IPS-18c (cell line): ENCODE results near the gene SLC22A12.

Experiments
- H3K4me3 ChIP-seq: 2 replicates; pipeline ENCODE4 v1.7.0; 2013; ENCODE audit warnings: low read depth, mild to moderate bottlenecking, low read length, moderate library complexity; ENCODE audit not compliant: insufficient read depth
- H3K9me3 ChIP-seq: one replicate; pipeline ENCODE4 v1.6.1; 2013; ENCODE audit warnings: mild to moderate bottlenecking, low read length, moderate library complexity; ENCODE audit not compliant: control insufficient read depth, insufficient read depth

SLC22A12 gene

DNA sequence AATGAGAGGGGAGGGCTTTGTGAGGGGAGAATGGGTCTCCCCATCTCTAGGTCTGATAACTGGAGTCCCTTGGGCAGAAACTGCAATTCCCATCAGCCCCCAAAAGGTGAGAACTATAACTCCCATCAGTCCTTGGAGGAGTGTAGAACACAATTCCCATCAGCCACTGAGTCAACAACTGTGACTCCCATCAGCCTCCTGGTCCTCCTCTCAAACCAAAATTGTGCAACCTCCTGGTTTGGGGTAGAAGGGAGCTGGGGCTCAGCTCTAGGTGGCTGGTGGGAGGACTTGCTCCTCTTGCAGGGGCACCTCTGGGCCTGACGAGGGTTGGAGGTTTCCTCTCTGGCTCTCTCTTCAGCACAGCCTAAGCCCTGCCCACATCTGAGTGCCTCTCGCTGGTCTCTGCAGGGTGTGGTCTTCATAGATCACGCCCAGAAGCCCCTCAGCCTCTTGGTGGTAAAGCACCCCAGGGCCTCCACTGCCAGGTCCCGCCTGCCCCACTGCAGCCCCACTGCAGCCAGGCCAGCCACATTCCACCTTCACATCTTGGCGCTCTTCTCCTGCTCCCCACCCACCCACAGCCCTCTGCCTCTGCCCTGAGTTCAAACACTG is 18.5 kb downstream of the SLC22A12 start:
- H3K4me3 ChIP-seq = no peak overlapping the region

GRCh38 chr11:64610596-64610995 is 19.6 kb downstream of the SLC22A12 start:
- Histone ChIP-seq H3K9me3 (no peaks in the 10 kb centered on the region), H3K4me3 (no peak overlapping the region)

More for the DNA sequence above, 18.5 kb downstream of the SLC22A12 start:
- no peaks in the 10 kb centered on the region for H3K9me3 ChIP-seq

DNA sequence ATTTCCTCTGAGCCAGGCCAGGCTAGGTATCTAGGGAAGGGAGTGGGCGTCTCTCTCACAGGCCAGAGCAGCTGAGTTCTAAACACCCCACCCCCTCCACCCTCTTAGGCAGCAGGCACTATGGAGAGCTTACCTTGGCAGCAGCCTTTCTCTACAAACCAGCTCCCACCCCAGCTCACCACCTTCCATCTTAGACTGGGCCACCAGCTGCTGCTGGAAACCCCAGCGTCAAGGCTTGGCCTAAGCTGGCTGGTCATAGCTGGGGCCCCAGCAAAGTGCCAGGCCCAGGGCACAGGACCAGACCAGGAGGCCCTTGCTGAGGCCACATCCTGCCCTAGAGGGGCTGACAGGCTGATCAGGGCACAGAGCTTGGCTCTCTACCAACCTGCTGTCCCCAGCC is 20.2 kb downstream of the SLC22A12 start:
- Histone ChIP-seq H3K9me3 (no peaks in the 10 kb centered on the region), H3K4me3 (no peak overlapping the region)

DNA sequence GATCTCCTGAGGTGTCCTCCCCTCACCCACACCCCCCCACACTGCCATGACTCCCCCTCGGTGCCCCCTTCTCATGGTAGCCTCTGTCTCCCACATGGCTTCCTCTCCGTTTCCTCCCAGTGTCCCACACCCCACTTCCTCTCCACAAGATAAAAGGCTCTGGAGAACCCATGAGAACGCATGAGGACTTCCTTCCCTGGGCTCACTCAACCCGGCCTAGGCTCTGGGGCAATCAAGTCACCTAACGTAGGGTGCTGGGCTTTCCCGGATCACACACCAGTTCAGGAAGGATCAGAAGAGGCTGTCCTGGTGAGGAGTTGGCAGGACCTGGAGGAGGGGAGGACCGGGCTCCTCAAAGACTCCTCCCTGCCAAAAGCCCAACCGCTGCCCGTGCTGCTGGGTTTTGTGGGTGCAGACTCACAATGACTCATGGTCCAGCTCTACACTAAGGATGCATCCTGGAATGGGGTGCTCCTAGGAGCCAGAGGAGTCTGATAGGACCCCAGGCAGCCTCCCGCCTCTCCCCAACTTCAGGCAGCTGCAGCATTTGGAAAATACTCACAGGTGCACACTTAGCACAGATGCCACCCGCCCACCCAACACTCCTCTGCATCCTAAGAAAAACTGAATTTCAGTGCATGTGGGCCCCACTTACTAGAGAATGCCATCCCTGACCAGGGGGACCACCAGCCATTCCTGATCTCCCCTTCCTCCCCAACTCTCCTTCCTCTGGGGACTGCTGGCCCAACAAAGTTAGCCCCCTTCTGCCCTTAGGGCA is 21.0 kb downstream of the SLC22A12 start:
- no peaks in the 10 kb centered on the region for H3K9me3 ChIP-seq
- H3K4me3 ChIP-seq = no peak overlapping the region

GRCh38 chr11:64613648-64614047 is 22.6 kb downstream of the SLC22A12 start:
- no peak overlapping the region for H3K4me3 ChIP-seq
- H3K9me3 ChIP-seq = no peaks in the 10 kb centered on the region

GRCh38 chr11:64614917-64615316 is 23.9 kb downstream of the SLC22A12 start:
- Histone ChIP-seq H3K9me3 (no peaks in the 10 kb centered on the region), H3K4me3 (no peak overlapping the region)

DNA sequence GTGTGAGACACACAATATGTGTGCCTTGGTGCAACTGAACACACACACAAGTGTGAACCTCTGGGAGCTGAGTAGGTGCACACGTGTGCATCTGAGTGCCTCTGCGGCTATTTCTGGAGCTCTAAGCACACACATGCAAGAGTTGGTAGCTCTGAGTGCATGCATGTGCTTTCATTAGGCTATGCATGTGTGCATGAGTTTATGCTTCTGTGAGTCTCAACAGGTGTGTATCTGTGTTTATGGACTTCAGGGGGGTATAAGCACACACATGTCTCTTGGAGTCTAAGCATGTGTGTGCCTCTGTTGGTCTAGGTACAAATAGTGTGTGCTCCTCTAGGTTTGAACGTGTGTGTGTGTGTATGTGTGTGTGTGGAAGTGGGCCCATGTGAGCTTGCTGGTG is 25.8 kb downstream of the SLC22A12 start:
- Histone ChIP-seq H3K9me3 (no peaks in the 10 kb centered on the region), H3K4me3 (no peak overlapping the region)

GRCh38 chr11:64619196-64619595 is 28.2 kb downstream of the SLC22A12 start:
- no peak overlapping the region for H3K4me3 ChIP-seq

GRCh38 chr11:64619811-64620380 is 28.9 kb downstream of the SLC22A12 start:
- Histone ChIP-seq H3K4me3 (no peak overlapping the region), H3K9me3 (no peaks in the 10 kb centered on the region)

More at GRCh38 chr11:64619196-64619595, 28.2 kb downstream of the SLC22A12 start:
- H3K9me3 ChIP-seq = no peaks in the 10 kb centered on the region

DNA sequence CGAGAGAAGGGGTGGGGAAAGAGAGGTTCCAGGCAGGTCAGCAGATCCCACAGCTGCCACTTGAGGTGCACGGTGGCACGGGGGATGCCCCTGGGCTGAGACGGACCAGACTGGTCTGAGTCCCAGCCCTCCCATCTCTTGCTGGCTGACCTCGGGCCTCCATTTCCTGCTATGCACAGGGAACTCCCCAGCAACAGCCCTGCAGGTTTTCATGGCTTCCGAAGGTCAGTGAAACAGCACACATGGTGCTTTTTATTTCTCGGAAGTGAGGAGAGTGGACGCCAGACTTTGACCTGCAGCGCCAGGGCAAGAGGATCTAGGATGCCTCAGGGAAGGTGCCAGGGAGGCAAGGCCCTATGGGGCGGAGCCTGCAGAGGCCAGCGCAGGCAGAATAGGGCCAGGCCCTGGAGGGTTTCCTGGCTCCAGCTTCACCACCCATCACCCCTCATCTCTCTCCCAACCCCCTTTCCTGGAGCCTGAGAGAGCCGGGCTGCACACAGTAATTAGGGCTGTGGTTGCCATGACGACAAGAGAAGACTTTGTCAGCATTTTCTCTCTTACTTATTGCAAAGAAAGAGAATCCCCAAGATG is 29.5 kb downstream of the SLC22A12 start:
- Histone ChIP-seq H3K9me3 (no peaks in the 10 kb centered on the region), H3K4me3 (no peak overlapping the region)

DNA sequence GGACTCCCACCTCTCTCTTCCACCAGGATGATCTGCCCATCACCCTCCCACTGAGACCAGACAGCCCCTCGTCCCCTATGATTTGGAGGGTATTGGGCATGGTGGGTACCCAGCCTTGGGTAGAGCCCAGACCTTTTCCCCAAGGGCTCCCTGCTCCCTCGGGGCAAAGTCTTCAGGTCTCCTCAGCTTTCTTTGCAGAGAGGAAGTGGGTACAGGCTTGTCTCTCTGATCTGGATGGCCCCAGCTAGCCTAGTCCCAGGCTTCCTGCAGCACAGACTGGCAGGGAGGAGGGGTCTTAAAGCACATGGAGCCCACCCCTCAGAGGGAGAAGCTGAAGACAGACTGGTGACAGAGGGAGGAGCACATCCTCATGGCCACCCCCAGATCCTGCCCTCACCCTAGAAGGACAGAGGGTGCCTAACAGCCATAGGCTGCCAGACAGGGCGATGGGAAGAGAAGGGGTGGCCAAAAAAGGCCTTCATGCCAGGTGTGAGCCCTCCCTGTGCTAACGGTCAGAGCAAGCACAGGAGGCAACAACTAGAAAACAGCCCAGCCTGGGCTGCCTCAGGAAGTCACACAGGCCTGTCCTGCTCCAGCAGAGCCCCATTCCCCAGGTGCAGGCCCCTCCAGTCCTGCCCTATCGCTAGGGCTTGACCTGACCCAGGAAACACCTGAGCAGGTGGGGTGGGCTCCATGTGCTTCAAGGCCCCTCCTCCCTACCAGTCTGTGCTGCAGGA is 30.4 kb downstream of the SLC22A12 start:
- no peaks in the 10 kb centered on the region for H3K9me3 ChIP-seq
- no peak overlapping the region for H3K4me3 ChIP-seq

DNA sequence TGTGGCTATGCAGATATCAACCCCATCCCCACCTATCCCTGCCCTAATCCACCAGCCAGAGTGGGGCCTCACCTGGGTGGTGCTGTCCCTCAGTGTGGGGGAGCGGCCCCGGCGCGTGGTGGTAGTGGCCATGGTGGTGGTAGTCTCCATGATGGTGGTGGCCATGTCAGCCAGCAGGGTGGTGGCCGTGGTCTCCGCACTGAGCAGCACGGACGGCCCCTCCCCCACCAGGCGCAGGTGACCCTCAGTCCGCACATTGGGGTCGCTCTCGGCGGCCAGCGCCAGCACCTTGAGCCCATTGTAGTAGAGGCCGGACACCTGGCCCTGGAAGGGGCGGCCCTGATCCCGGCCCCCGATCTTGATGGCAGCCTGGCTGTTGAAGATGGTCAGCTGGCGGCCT is 31.7 kb downstream of the SLC22A12 start:
- H3K9me3 ChIP-seq = no peaks in the 10 kb centered on the region

GRCh38 chr11:64624883-64625481 is 34.0 kb downstream of the SLC22A12 start:
- Histone ChIP-seq H3K4me3 (no peak overlapping the region), H3K9me3 (no peaks in the 10 kb centered on the region)

More for the DNA sequence above, 31.7 kb downstream of the SLC22A12 start:
- no peak overlapping the region for H3K4me3 ChIP-seq

DNA sequence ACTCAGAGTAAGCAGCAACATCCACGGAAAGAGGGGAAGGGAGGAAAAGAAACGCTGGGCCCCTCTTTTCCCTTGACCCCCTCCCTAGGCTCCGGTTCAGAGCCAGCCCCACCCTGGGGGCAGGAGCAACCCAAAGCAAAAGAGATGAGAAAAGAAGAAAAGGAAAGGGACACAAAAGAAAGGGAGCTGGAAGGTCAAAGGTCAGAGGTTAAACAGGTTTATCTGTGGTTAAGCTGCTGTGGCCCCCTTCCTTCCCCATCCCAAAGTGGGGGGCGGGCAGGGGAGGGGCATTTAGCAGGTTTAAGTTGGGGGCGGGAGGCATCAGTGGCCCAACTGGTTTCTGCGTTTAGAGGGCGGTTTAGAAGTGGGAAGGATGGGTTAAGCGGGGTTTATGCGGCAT is 35.6 kb downstream of the SLC22A12 start:
- peaks cover 3% of the 10 kb centered on the region for H3K9me3 ChIP-seq
- no peak overlapping the region for H3K4me3 ChIP-seq

- no peak overlapping the region for H3K4me3 ChIP-seq
- peaks cover 3% of the 10 kb centered on the region for H3K9me3 ChIP-seq
These were observed 36.4 kb downstream of the SLC22A12 start for GRCh38 chr11:64627371-64627770.

DNA sequence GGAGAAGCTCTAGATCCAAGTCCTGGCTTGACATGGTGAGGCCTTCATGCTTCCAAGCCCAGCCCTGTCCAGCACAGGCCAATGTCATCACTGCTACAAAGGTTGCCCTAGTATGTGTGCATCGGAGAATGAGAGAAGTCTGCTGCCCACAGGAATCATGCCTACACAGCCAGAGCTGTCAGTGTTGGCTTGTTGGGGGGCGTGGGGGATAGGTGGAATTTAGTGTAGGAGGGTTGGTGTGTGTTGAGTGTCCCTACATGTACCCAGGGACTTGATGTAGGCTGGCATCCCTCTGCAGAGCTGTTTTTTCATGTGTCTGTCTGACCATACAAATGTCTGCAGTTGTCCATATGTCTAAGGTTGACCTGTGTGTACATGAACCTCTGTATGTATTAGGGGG is 37.6 kb downstream of the SLC22A12 start:
- no peak overlapping the region for H3K4me3 ChIP-seq
- H3K9me3 ChIP-seq = peaks cover 3% of the 10 kb centered on the region

DNA sequence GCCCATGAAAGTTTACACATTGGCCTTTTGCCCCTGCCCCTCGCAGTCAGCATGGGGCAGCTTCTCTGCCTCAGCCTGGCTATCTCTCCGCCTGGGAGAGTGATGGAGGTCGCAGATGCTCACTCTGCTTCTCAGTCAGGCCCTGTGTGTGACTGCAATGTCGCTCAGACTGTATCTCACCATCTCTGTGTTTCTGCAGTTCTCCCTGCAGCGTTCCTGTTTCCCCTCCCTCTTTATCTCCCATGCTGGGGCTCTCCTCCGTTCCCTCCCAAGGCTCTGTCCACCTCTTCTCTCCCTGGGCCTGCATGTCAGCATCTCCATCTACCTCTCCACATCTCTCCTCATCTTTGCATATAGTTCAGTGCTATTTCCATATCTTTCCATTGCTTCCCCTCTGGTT is 38.1 kb downstream of the SLC22A12 start:
- H3K4me3 ChIP-seq = no peak overlapping the region
- H3K9me3 ChIP-seq = peaks cover 3% of the 10 kb centered on the region
